ENCODE results near the gene CEP85L.
"Not testable (repeated sequence)": the region's sequence is repeated elsewhere in the genome, so short reads cannot be mapped to it uniquely, and the experiment has no call there.

Gene CEP85L

GRCh38 chr6:118467181-118467580 is 184.2 kb downstream of the CEP85L start:
- Histone ChIP-seq H3K4me3 (no peak overlapping the region), H3K27ac (no peak overlapping the region), H3K27me3 (no peaks in the 10 kb centered on the region), H3K9ac (no peak overlapping the region), H3K36me3 (peaks cover 4 to 77% (median 11%) of the 10 kb centered on the region in 11 experiments; a peak in 11 of 22 replicates), H3K4me2 (no peak overlapping the region), H4K20me1 (no peaks in the 10 kb centered on the region; a peak in 1 of 22 replicates), H3K4me1 (no peaks in the 10 kb centered on the region), H3K9me3 (replicated peaks in 1 of 11) (no peaks in the 10 kb centered on the region)
- TF ChIP-seq Cebpa-rat (IDR thresholded peaks at IDR 0.05): no peak

GRCh38 chr6:118464620-118465019 is 186.8 kb downstream of the CEP85L start:
- Histone ChIP-seq H3K4me2 (no peak overlapping the region), H3K27ac (no peak overlapping the region), H3K27me3 (no peaks in the 10 kb centered on the region), H3K4me1 (no peaks in the 10 kb centered on the region), H3K36me3 (peaks cover 4 to 77% (median 11%) of the 10 kb centered on the region in 11 experiments; a peak in 11 of 22 replicates), H3K4me3 (no peak overlapping the region), H4K20me1 (no peaks in the 10 kb centered on the region; a peak in 1 of 22 replicates), H3K9ac (no peak overlapping the region), H3K9me3 (replicated peaks in 1 of 11) (no peaks in the 10 kb centered on the region)
- no peak for TF ChIP-seq Cebpa-rat (IDR thresholded peaks at IDR 0.05)

DNA sequence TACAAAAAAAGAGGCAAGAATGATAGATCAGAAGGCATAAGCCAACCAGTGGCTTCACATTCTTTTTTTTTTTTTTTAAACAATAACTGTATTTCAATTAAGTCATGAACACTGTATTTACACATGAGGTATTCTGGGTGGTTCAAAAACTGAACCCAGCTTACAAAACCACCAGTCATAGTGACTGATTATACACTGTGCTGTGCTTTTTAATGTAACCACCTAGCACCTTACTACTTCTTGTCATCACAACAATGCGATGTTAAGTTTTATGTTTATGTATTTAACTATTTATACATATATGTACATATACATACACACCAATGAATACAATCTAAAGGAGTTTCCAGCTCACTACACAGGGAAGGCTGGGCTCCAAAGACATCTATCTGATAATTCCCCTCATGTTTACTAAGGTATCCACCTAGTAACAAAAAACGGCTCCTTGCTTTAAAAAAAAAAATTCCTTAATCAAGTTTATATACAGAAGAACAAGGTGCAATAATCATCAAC is 190.4 kb downstream of the CEP85L start:
- H3K27me3 ChIP-seq: no peaks in the 10 kb centered on the region
- no peak overlapping the region for H3K4me3 ChIP-seq
- H3K36me3 ChIP-seq: peaks cover 0 to 44% (median 5%) of the 10 kb centered on the region in 11 experiments; a peak in 7 of 22 replicates
- H4K20me1 ChIP-seq: no peaks in the 10 kb centered on the region
- H3K9me3 ChIP-seq (replicated peaks in 1 of 11): no peaks in the 10 kb centered on the region
- no peak for TF ChIP-seq Cebpa-rat (IDR thresholded peaks at IDR 0.05)
- no peak overlapping the region for H3K27ac ChIP-seq
- no peaks in the 10 kb centered on the region for H3K4me1 ChIP-seq
- H3K4me2 ChIP-seq: no peak overlapping the region
- no peak overlapping the region for H3K9ac ChIP-seq

- Histone ChIP-seq H4K20me1 (no peaks in the 10 kb centered on the region), H3K4me1 (no peaks in the 10 kb centered on the region), H3K9ac (no peak overlapping the region), H3K27me3 (no peaks in the 10 kb centered on the region), H3K36me3 (peaks cover 0 to 14% (median 0%) of the 10 kb centered on the region in 11 experiments; a peak in 2 of 22 replicates), H3K27ac (no peak overlapping the region), H3K4me2 (no peak overlapping the region), H3K4me3 (no peak overlapping the region), H3K9me3 (replicated peaks in 1 of 11) (peaks cover 4 to 23% (median 7%) of the 10 kb centered on the region in 11 experiments; a peak in 18 of 22 replicates)
- TF ChIP-seq Cebpa-rat (IDR thresholded peaks at IDR 0.05): no peak
Measured at GRCh38 chr6:118456982-118457381, 194.4 kb downstream of the CEP85L start.

DNA sequence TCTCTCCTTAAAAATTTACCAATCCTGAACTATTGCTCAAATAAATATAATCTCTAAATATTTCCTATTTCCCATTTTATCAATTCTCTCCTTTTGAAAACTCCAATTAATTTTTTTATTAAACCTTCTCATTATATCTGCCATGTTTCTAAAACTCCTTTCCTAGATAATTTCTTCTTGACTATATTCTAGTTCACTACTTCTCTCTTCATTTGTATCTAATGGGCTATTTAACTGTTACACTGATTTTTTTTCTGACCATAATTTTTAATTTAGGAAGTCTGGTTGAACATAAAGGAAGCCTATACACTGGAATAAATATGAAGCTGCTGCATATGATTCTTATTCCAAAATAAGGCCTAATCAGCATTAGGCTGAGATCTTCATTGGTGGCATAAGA is 199.6 kb downstream of the CEP85L start:
- H3K9ac ChIP-seq: no peak overlapping the region
- H3K36me3 ChIP-seq: no peaks in the 10 kb centered on the region; a peak in 1 of 22 replicates
- no peak overlapping the region for H3K4me2 ChIP-seq
- H4K20me1 ChIP-seq: no peaks in the 10 kb centered on the region
- H3K27me3 ChIP-seq: no peaks in the 10 kb centered on the region
- H3K4me1 ChIP-seq: no peaks in the 10 kb centered on the region
- TF ChIP-seq Cebpa-rat (IDR thresholded peaks at IDR 0.05): no peak
- H3K9me3 ChIP-seq (replicated peaks in 1 of 11): peaks cover 26 to 65% (median 42%) of the 10 kb centered on the region in 11 experiments
- H3K4me3 ChIP-seq: no peak overlapping the region
- no peak overlapping the region for H3K27ac ChIP-seq

- H3K4me1 ChIP-seq: no peaks in the 10 kb centered on the region
- no peak for TF ChIP-seq Cebpa-rat (IDR thresholded peaks at IDR 0.05)
- H3K4me2 ChIP-seq: no peak overlapping the region
- no peak overlapping the region for H3K4me3 ChIP-seq
- H3K9me3 ChIP-seq (replicated peaks in 1 of 11): peaks cover 12 to 61% (median 34%) of the 10 kb centered on the region in 11 experiments; a peak in 21 of 22 replicates
- no peak overlapping the region for H3K27ac ChIP-seq
- H4K20me1 ChIP-seq: no peaks in the 10 kb centered on the region
- no peaks in the 10 kb centered on the region for H3K27me3 ChIP-seq
- H3K36me3 ChIP-seq: peaks cover 0 to 5% (median 0%) of the 10 kb centered on the region in 11 experiments; a peak in 2 of 22 replicates
- H3K9ac ChIP-seq: no peak overlapping the region
Measured at GRCh38 chr6:118444796-118445195, 206.6 kb downstream of the CEP85L start.

DNA sequence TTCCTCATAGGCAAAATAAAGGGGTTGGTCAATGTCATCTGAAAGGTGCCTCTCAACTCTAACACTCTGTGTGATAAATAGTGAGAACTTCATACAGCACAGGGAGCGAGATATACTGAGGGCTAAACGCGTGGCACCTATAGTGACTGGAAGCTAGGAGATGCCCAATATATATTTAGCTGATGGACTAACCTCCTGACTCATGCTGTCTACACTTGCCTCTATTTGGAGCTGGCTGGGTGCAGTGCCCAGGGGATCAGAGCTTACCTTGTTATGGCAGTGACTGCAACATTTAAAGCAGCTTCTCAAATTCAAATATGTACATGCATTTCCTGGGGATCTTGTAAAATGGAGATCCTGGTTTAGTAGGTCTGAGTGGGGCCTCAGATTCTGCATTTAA is 214.9 kb downstream of the CEP85L start:
- no peaks in the 10 kb centered on the region for H4K20me1 ChIP-seq
- no peaks in the 10 kb centered on the region for H3K9me3 ChIP-seq (replicated peaks in 1 of 11)
- H3K27me3 ChIP-seq: no peaks in the 10 kb centered on the region
- H3K4me1 ChIP-seq: no peaks in the 10 kb centered on the region
- no peak overlapping the region for H3K9ac ChIP-seq
- TF ChIP-seq Cebpa-rat (IDR thresholded peaks at IDR 0.05): no peak
- no peak overlapping the region for H3K4me2 ChIP-seq
- no peak overlapping the region for H3K4me3 ChIP-seq
- no peaks in the 10 kb centered on the region for H3K36me3 ChIP-seq
- H3K27ac ChIP-seq: no peak overlapping the region

GRCh38 chr6:118434147-118434546 is 217.2 kb downstream of the CEP85L start:
- H3K4me1 ChIP-seq; H3K9ac ChIP-seq; H3K27ac ChIP-seq; H4K20me1 ChIP-seq; H3K4me2 ChIP-seq; H3K4me3 ChIP-seq; H3K9me3 ChIP-seq (replicated peaks in 1 of 11); H3K27me3 ChIP-seq; H3K36me3 ChIP-seq: not testable (repeated sequence)

DNA sequence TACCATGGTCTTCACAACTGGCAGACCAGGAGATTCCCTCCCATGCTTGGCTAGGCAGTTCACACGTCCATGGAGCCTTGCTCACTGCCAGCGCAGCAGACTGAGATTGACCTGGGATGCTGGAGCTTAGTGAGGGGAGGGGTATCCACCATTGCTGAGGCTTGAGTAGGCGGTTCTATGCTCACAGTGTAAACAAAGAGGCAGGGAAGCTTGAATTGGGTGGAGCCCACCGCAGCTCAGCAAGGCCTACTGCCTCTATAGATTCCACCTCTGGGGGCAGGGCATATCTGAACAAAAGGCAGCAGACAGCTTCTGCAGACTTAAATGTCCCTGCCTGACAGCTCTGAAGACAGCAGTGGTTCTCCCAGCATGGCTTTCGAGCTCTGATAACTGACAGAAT is 230.1 kb downstream of the CEP85L start:
- H3K27ac ChIP-seq; H3K9me3 ChIP-seq (replicated peaks in 1 of 11); H3K27me3 ChIP-seq; H3K4me3 ChIP-seq; H3K4me1 ChIP-seq; H3K9ac ChIP-seq; H3K4me2 ChIP-seq; H3K36me3 ChIP-seq; H4K20me1 ChIP-seq: not testable (repeated sequence)

DNA sequence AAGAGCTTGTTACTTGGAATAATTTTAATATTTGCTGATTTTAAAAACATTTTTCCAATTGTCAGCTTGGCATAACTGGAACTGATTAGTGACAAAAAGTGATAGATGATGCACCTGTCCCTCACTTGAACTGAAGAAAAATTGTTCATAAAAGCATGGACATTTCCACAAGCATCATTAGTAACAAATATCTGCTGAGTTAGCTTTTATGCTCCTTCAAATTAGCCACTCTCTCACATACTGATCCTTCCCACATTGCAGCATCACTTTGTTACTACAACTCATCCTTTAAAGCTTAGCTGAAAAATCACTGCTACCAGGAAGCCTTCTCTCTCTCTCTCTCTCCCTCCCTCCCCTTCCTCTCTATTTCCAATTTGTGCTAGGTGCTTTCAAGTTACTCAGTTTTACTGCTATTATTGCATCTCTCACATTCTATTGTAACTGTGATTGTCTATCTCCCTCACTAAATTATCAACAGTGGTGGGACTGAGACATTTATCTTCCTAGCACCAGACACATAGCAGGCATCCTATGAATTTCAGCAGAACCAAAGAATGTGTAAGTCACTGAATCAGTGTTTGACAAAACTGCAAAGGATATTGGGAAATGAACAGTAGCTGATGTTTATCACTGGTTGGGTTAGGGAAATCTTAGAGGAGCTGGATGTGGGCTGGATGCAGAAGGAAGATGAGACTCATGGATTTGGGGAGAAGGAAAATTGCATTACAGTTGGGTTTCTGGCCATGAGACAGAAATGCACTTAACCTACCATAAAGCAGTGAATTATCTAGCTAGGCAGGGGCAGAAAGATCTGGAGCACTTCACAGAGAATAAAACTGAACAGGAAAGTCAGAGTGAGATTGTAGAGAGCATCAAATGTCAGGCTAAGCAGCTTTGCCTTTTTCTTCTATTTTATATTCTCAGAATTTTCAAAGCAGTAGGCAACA is 231.7 kb downstream of the CEP85L start:
- Histone ChIP-seq H3K9ac (no peak overlapping the region), H3K4me1 (no peaks in the 10 kb centered on the region), H3K4me2 (no peak overlapping the region), H3K4me3 (no peak overlapping the region), H3K27ac (no peak overlapping the region), H3K27me3 (no peaks in the 10 kb centered on the region), H4K20me1 (no peaks in the 10 kb centered on the region), H3K9me3 (replicated peaks in 1 of 11) (no peaks in the 10 kb centered on the region), H3K36me3 (no peaks in the 10 kb centered on the region)
- TF ChIP-seq Cebpa-rat (IDR thresholded peaks at IDR 0.05): no peak

All from BLaER1 treated with 17β-estradiol and CSF1 and Interleukin-3, amounts not matched to agents 10 nM and 100 nM (cell line).